GM21367 (cell line): ENCODE measurements around the gene TDRD1.

Experiments
- ATAC-seq: cut with Tn5 transposase; IDR thresholded peaks from one replicate; pipeline ENCODE4 v1.9.1; 2021; ENCODE audit not compliant: unreplicated experiment

TDRD1 gene

DNA sequence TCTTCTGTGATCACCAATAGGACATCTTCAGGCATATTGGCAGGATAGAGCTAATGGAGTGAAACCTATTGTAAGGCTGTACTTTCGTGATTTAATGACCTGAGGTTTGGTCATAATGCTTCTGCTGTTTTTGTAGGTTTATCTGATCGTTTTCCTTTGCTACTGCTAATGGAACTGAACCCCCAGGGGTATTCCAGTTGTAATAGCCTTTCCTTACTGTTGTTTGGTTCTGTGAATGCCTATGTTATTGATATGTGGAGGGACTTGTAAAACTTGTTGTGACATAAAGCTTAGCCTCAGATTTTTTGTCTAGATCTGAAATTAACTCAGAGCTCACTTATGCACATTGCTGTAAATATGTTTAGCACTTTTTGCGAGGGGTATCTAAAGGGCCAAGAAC is 49.0 kb downstream of the TDRD1 start:
- ATAC-seq = no peak

DNA sequence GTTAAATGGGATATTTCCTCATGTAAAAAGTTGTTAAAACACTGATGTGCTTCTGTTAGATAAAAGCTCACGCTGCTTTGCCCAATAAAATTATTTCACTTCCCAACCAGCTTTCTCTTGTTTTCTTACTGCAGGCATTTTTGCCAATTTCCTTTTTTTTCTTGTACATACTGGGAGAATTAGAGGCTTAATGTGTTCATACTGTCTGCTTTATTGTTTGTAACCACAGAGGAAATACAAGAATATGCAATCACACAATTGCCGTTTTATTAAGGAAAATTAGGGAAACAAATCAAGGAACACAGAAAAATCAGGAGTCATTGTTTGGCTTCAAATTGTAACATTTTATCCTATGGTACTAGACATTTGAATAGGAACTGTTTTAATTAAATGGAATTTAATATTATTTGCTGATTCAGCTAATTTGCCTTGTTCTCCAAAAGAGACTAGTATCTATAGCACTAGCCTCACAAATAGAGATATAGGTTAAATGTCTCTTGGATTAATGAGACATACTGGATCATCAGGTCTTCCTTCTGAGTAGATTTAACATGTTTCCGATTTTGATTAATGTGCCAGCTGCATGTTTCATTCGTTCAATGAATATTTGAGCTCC is 53.5 kb downstream of the TDRD1 start:
- ATAC-seq = no peak

- no peak for ATAC-seq
Observed at GRCh38 chr10:114233482-114233881, 54.3 kb downstream of the TDRD1 start.

DNA sequence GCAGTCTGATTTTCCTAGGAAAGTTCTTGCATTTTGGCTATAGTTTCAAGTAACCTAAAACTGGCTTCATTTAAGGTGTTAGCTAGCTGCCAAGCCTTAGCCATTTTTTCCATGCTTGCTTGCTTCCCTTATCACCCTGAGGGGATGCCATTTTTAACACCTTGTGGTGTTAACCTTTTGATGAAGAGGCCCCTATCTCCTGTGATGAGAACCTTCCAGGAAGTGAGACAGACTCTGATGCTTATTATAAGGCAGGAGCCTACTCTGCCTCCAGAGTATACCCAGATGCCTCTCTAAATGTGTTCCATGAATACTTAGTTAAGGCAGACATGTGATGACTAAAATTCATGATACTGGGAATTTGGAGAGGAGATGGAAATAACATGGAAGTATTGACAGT is 55.0 kb downstream of the TDRD1 start:
- ATAC-seq = no peak

- no peak for ATAC-seq
Observed at GRCh38 chr10:114239117-114239993, 60.2 kb downstream of the TDRD1 start, which contains the start of gene VWA2. TSS of gene VWA2 (plus strand) at chr10:114239254. CDS start at chr10:114248714, 9,460 bp downstream.

DNA sequence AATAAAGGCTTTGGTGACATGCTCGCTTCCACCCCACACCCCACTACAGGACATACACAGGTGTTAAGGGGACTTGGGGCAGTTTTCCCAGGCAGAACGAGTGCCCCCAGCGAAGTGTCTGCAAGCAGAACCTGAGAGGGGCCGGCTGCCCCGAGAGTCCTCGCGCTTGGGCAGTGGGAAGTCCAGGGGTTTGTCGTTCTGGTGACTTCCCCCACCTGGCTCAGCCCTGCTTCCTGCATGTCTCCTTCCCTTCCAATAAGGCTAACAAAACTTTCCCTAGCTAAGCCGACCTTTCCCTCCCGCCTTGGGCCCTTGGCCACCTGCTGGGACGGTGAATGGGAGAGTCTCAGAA is 60.8 kb downstream of the TDRD1 start:
- ATAC-seq = no peak

GRCh38 chr10:114242235-114242634 is 63.1 kb downstream of the TDRD1 start:
- ATAC-seq = no peak

- ATAC-seq = no peak
Observed at GRCh38 chr10:114243661-114244060, 64.5 kb downstream of the TDRD1 start.

- ATAC-seq = no peak
Observed at GRCh38 chr10:114244126-114244525, 65.0 kb downstream of the TDRD1 start.

DNA sequence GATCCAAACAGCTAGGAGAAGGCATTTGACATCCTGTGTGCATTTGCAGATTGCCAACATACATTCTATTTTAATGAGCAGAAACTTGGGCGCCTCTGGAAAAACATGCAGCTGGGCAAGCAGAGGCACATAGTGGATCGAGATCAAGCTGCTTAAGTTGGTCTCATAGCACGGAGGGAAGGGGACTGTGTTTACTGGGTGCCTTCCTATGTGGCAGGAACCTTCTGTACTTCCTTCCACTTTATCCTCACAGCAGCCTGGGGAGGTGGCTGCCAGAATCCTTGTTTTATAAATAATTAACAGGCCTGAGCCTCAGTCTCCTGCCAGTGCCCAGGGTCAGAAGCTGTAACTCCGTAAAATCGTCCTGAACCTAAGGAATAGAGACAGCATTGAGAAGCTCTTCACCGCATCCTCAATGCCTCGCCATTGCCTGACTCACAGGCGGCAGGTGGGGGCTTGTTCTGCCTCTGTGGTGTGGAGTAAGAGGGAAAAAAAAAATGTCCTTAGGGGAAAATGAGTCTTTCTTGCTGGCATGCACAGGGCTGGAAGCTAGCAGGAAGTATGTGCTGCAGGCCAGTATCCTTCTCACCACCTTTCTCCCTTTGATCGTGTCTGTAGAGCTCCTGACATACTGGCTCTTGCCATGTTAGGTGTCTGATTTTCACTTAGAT is 66.1 kb downstream of the TDRD1 start:
- no peak for ATAC-seq

GRCh38 chr10:114246679-114247305 is 67.6 kb downstream of the TDRD1 start:
- no peak for ATAC-seq

- no peak for ATAC-seq
Observed at GRCh38 chr10:114250236-114250635, 71.1 kb downstream of the TDRD1 start.

- ATAC-seq = no peak
Observed at GRCh38 chr10:114250716-114251115, 71.6 kb downstream of the TDRD1 start.

- no peak for ATAC-seq
Observed at GRCh38 chr10:114252092-114252491, 72.9 kb downstream of the TDRD1 start.

DNA sequence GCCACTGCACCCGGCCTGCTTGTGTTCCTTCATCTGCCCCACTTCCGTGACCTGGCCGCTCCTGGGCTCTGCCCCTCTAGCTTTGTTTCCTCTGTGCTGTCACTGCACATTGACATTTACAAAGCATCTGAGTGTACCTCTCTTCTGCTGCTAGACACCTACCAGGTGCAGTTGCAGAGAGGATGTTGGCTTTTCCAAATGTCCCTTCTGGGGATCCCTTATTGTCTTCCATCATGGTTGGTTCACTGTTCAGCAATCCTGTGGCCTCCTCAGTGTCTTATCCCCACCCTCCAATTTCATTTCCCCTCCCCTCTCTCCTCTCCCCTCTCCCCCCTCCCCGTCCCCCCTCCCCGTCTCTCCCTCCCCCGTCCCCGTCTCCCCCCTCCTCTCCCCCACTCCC is 73.7 kb downstream of the TDRD1 start:
- no peak for ATAC-seq

GRCh38 chr10:114255227-114255626 is 76.1 kb downstream of the TDRD1 start:
- no peak for ATAC-seq

- no peak for ATAC-seq
Observed at GRCh38 chr10:114256008-114256765, 77.0 kb downstream of the TDRD1 start.

- ATAC-seq = no peak
Observed at GRCh38 chr10:114256822-114257221, 77.7 kb downstream of the TDRD1 start.

GRCh38 chr10:114257498-114257897 is 78.3 kb downstream of the TDRD1 start:
- no peak for ATAC-seq

GRCh38 chr10:114258274-114258840 is 79.2 kb downstream of the TDRD1 start:
- no peak for ATAC-seq
